Measurements from ENCODE around the gene NDUFA3. TPM values are rescaled to one million over a fixed set of nuclear protein-coding genes. Genes with fewer than 3 reads are reported as not detected.

Gene NDUFA3
- total RNA-seq, 2 donors from 2014 or later = 40.6 to 52.6 TPM

- no peaks in the 10 kb centered on the region for H3K27me3 Mint-ChIP-seq (ENCODE audit: low read depth)
- no peak overlapping the region for H3K27ac Mint-ChIP-seq
- ATAC-seq (replicated peaks in 1 of 2) (no peak), DNase-seq (no peak)
- H3K4me1 Mint-ChIP-seq (ENCODE audit: low read depth) = peaks cover 28% of the 10 kb centered on the region
- peaks cover 4 to 36% of the 10 kb centered on the region in 2 donors for H3K36me3 Mint-ChIP-seq (ENCODE audit: insufficient read depth in 2 of 2)
- no peaks in the 10 kb centered on the region for H3K9me3 Mint-ChIP-seq
- H3K4me3 Mint-ChIP-seq = no peak overlapping the region
Measured at GRCh38 chr19:54153731-54154326, 51.2 kb downstream of the NDUFA3 start.

GRCh38 chr19:54154603-54155345, 52.1 kb downstream of the NDUFA3 start:
- Mint-ChIP-seq H3K27ac (peak overlapping the region; percentile 52), H3K4me3 (peak overlapping the region in 1 of 2 donors; percentile 14), H3K9me3 (no peaks in the 10 kb centered on the region), H3K27me3 (ENCODE audit: low read depth) (no peaks in the 10 kb centered on the region), H3K4me1 (ENCODE audit: low read depth) (peaks cover 30% of the 10 kb centered on the region), H3K36me3 (ENCODE audit: insufficient read depth in 2 of 2) (peaks cover 4 to 33% of the 10 kb centered on the region in 2 donors)
- ATAC-seq (replicated peaks in 1 of 2) = no peak
- peak; percentile 31 to 38 for DNase-seq

GRCh38 chr19:54155694-54156093, 53.0 kb downstream of the NDUFA3 start:
- no peaks in the 10 kb centered on the region for H3K27me3 Mint-ChIP-seq (ENCODE audit: low read depth)
- no peak overlapping the region for H3K27ac Mint-ChIP-seq
- no peak for ATAC-seq (replicated peaks in 1 of 2)
- no peak for DNase-seq
- H3K9me3 Mint-ChIP-seq = no peaks in the 10 kb centered on the region
- H3K4me1 Mint-ChIP-seq (ENCODE audit: low read depth) = peaks cover 38% of the 10 kb centered on the region
- H3K36me3 Mint-ChIP-seq (ENCODE audit: insufficient read depth in 2 of 2) = peaks cover 4 to 33% of the 10 kb centered on the region in 2 donors
- H3K4me3 Mint-ChIP-seq = no peak overlapping the region

GRCh38 chr19:54156490-54156889, 53.8 kb downstream of the NDUFA3 start:
- H3K4me3 Mint-ChIP-seq = no peak overlapping the region
- peaks cover 45% of the 10 kb centered on the region for H3K4me1 Mint-ChIP-seq (ENCODE audit: low read depth)
- ATAC-seq (replicated peaks in 1 of 2) (no peak), DNase-seq (no peak)
- H3K36me3 Mint-ChIP-seq (ENCODE audit: insufficient read depth in 2 of 2) = peaks cover 4 to 30% of the 10 kb centered on the region in 2 donors
- no peaks in the 10 kb centered on the region for H3K27me3 Mint-ChIP-seq (ENCODE audit: low read depth)
- H3K9me3 Mint-ChIP-seq = no peaks in the 10 kb centered on the region
- no peak overlapping the region for H3K27ac Mint-ChIP-seq

- DNase-seq (no peak), ATAC-seq (replicated peaks in 1 of 2) (no peak)
- Mint-ChIP-seq H3K27ac (peak overlapping the region; percentile 58), H3K27me3 (ENCODE audit: low read depth) (no peaks in the 10 kb centered on the region), H3K4me1 (ENCODE audit: low read depth) (peaks cover 49% of the 10 kb centered on the region), H3K36me3 (ENCODE audit: insufficient read depth in 2 of 2) (peaks cover 4 to 30% of the 10 kb centered on the region in 2 donors), H3K9me3 (no peaks in the 10 kb centered on the region), H3K4me3 (peak overlapping the region; percentile 35 to 45)
Measured at GRCh38 chr19:54156953-54157352, 54.3 kb downstream of the NDUFA3 start.

Other genes with a start within 250 kb of the NDUFA3 start
- gene MYADM, start 235.0 kb upstream of the NDUFA3 start, total RNA-seq = 10 to 100 TPM; 32.7 to 43.5 TPM
- gene PRKCG, start 220.7 kb upstream of the NDUFA3 start, total RNA-seq = not detected
- gene CACNG7, start 193.6 kb upstream of the NDUFA3 start, total RNA-seq = not detected
- gene CACNG8, start 139.9 kb upstream of the NDUFA3 start, total RNA-seq = under 1 TPM in 1 of 2 donors, not detected in 1; 0.02 TPM
- gene CACNG6, start 111.2 kb upstream of the NDUFA3 start, total RNA-seq = not detected
- gene VSTM1, start 39.0 kb upstream of the NDUFA3 start, total RNA-seq = not detected
- gene TARM1, start 21.5 kb upstream of the NDUFA3 start, total RNA-seq = not detected
- gene OSCAR, start 2.1 kb upstream of the NDUFA3 start, total RNA-seq = 1 to 10 TPM; 1.1 to 2.3 TPM
- 10 to 100 TPM; 36.0 to 38.8 TPM for gene TFPT, start 12.8 kb downstream of the NDUFA3 start, total RNA-seq
- 10 to 100 TPM; 55.0 to 55.6 TPM for gene PRPF31, start 12.9 kb downstream of the NDUFA3 start, total RNA-seq
- 100 to 1,000 TPM in 1 of 2 donors, 10 to 100 TPM in 1; 84.5 to 107 TPM for gene CNOT3, start 34.9 kb downstream of the NDUFA3 start, total RNA-seq
- gene LENG1, start 56.9 kb downstream of the NDUFA3 start, total RNA-seq = 1 to 10 TPM; 2.9 to 3.7 TPM
- gene TMC4, start 70.3 kb downstream of the NDUFA3 start, total RNA-seq = under 1 TPM; 0.24 to 0.63 TPM
- 10 to 100 TPM; 60.3 to 71.0 TPM for gene MBOAT7, start 86.7 kb downstream of the NDUFA3 start, total RNA-seq
- gene TSEN34, start 88.5 kb downstream of the NDUFA3 start, total RNA-seq = 10 to 100 TPM; 11.0 to 17.5 TPM
- 1,000 to 10,000 TPM; 1,618 to 1,817 TPM for gene RPS9, start 98.0 kb downstream of the NDUFA3 start, total RNA-seq
- 1 to 10 TPM in 1 of 2 donors, under 1 TPM in 1; 0.31 to 1.2 TPM for gene LILRB3, start 120.2 kb downstream of the NDUFA3 start, total RNA-seq
- not detected for gene LILRA6, start 139.9 kb downstream of the NDUFA3 start, total RNA-seq
- under 1 TPM in 1 of 2 donors, not detected in 1; 0.12 TPM for gene LILRB5, start 154.4 kb downstream of the NDUFA3 start, total RNA-seq
- not detected for gene LILRB2, start 178.3 kb downstream of the NDUFA3 start, total RNA-seq
- gene LILRA5, start 210.3 kb downstream of the NDUFA3 start, total RNA-seq = not detected
- not detected for gene LILRA4, start 236.3 kb downstream of the NDUFA3 start, total RNA-seq